Jurkat, Clone E6-1 (cell line): Measurements from ENCODE around the gene NEURL3. TPM values are rescaled to one million over a fixed set of nuclear protein-coding genes. Genes with fewer than 3 reads are reported as not detected.
"Not testable (repeated sequence)": the region's sequence is repeated elsewhere in the genome, so short reads cannot be mapped to it uniquely, and the experiment has no call there.

Experiments used
- DNase-seq: peaks from one replicate; pipeline ENCODE4 v3.0.0-alpha.2; 2011; ENCODE audit warnings: low read depth, low spot score
- H3K4me3 ChIP-seq: 2 replicates; pipeline ENCODE4 v1.5.1; 2011; ENCODE audit warnings: mild to moderate bottlenecking, low read length, control low read depth, moderate library complexity
- polyA plus RNA-seq: library from polyadenylated mRNA; unstranded; fragments of >200 nt; gene quantifications from one replicate; pipeline ENCODE4 v1.2.1, GENCODE V29; 2012; ENCODE audit warnings: missing spikeins; ENCODE audit not compliant: insufficient read length, insufficient read depth

NEURL3 gene
- polyA plus RNA-seq, result not detected

- H3K4me3 ChIP-seq, result no peak within 1 kb of the TSS
- no peak for DNase-seq
These were observed at the start of gene NEURL3 for GRCh38 chr2:96505231-96505889. NEURL3 (minus strand) TSS chr2:96505357; CDS start chr2:96505286, 71 bp downstream.

- peak overlapping the region; percentile 36 for H3K4me3 ChIP-seq
- DNase-seq, result peak; percentile 45
These were observed 49.4 kb upstream of the NEURL3 start for GRCh38 chr2:96554293-96555145.

GRCh38 chr2:96553957-96554292 lies 48.8 kb upstream of the NEURL3 start:
- peak overlapping the region; percentile 36 for H3K4me3 ChIP-seq
- not testable (repeated sequence) for DNase-seq

- no peak overlapping the region for H3K4me3 ChIP-seq
- DNase-seq, result no peak
These were observed 48.2 kb upstream of the NEURL3 start for GRCh38 chr2:96553176-96553956.

- no peak for DNase-seq
These were observed 47.4 kb upstream of the NEURL3 start for GRCh38 chr2:96552315-96553175.

GRCh38 chr2:96551605-96552314 lies 46.6 kb upstream of the NEURL3 start:
- no peak overlapping the region for H3K4me3 ChIP-seq
- no peak for DNase-seq

More at GRCh38 chr2:96552315-96553175, 47.4 kb upstream of the NEURL3 start:
- H3K4me3 ChIP-seq, result no peak overlapping the region

GRCh38 chr2:96550787-96551604 lies 45.8 kb upstream of the NEURL3 start:
- no peak for DNase-seq
- no peak overlapping the region for H3K4me3 ChIP-seq

GRCh38 chr2:96549967-96550786 lies 45.0 kb upstream of the NEURL3 start:
- no peak for DNase-seq
- H3K4me3 ChIP-seq, result no peak overlapping the region

GRCh38 chr2:96549466-96549785 lies 44.3 kb upstream of the NEURL3 start:
- DNase-seq, result no peak
- no peak overlapping the region for H3K4me3 ChIP-seq

GRCh38 chr2:96548558-96549465 lies 43.7 kb upstream of the NEURL3 start:
- DNase-seq, result no peak
- no peak overlapping the region for H3K4me3 ChIP-seq

- no peak for DNase-seq
- no peak overlapping the region for H3K4me3 ChIP-seq
These were observed 42.6 kb upstream of the NEURL3 start for GRCh38 chr2:96547731-96548171.

- no peak for DNase-seq
- no peak overlapping the region for H3K4me3 ChIP-seq
These were observed 42.1 kb upstream of the NEURL3 start for GRCh38 chr2:96547203-96547641.

- DNase-seq, result no peak
These were observed 41.6 kb upstream of the NEURL3 start for GRCh38 chr2:96546797-96547196.

GRCh38 chr2:96546321-96546720 lies 41.2 kb upstream of the NEURL3 start:
- no peak overlapping the region for H3K4me3 ChIP-seq
- DNase-seq, result peak; percentile 44

More at GRCh38 chr2:96546797-96547196, 41.6 kb upstream of the NEURL3 start:
- H3K4me3 ChIP-seq, result no peak overlapping the region

- no peak for DNase-seq
- no peak overlapping the region for H3K4me3 ChIP-seq
These were observed 37.3 kb upstream of the NEURL3 start for GRCh38 chr2:96542357-96542977.
